ENCODE measurements around the gene BPIFB2. TPM values are rescaled to one million over a fixed set of nuclear protein-coding genes. Genes with fewer than 3 reads are reported as not detected.

The BPIFB2 gene
- total RNA-seq, 1 donor from 2014 or later = not detected

GRCh38 chr20:33000802-33001466 lies 6.6 kb upstream of the BPIFB2 start:
- Mint-ChIP-seq H3K27me3 (ENCODE audit: low read depth) (peaks cover 3% of the 10 kb centered on the region), H3K4me3 (no peak overlapping the region), H3K36me3 (ENCODE audit: low read depth) (peaks cover under 1% of the 10 kb centered on the region), H3K27ac (ENCODE audit: unreplicated experiment) (no peak overlapping the region), H3K4me1 (no peaks in the 10 kb centered on the region), H3K9me3 (peaks cover 13% of the 10 kb centered on the region)
- TF ChIP-seq CTCF (conservative IDR thresholded peaks at IDR 0.05) = no peak
- no peak for DNase-seq (ENCODE audit: low read depth, low spot score)

GRCh38 chr20:33002087-33002808 lies 5.3 kb upstream of the BPIFB2 start:
- H3K4me1 Mint-ChIP-seq = no peaks in the 10 kb centered on the region
- peak overlapping the region; percentile 23 for H3K27ac Mint-ChIP-seq (ENCODE audit: unreplicated experiment)
- TF ChIP-seq CTCF (conservative IDR thresholded peaks at IDR 0.05) = no peak
- H3K27me3 Mint-ChIP-seq (ENCODE audit: low read depth) = no peaks in the 10 kb centered on the region
- H3K9me3 Mint-ChIP-seq = peaks cover 3% of the 10 kb centered on the region
- no peak for DNase-seq (ENCODE audit: low read depth, low spot score)
- no peaks in the 10 kb centered on the region for H3K36me3 Mint-ChIP-seq (ENCODE audit: low read depth)
- H3K4me3 Mint-ChIP-seq = no peak overlapping the region

- Mint-ChIP-seq H3K36me3 (ENCODE audit: low read depth) (no peaks in the 10 kb centered on the region), H3K27me3 (ENCODE audit: low read depth) (no peaks in the 10 kb centered on the region), H3K4me3 (no peak within 1 kb of the TSS), H3K9me3 (peaks cover 3% of the 10 kb centered on the region), H3K4me1 (peaks cover 7% of the 10 kb centered on the region), H3K27ac (ENCODE audit: unreplicated experiment) (no peak within 1 kb of the TSS)
- DNase-seq (ENCODE audit: low read depth, low spot score) = no peak
- TF ChIP-seq CTCF (conservative IDR thresholded peaks at IDR 0.05) = no peak
Observed at GRCh38 chr20:33004141-33004751, 3.3 kb upstream of the BPIFB2 start, which contains the start of gene SUN5. SUN5 (minus strand) TSS chr20:33004433; CDS start chr20:33004340, 93 bp downstream.

GRCh38 chr20:33005132-33005566 lies 2.4 kb upstream of the BPIFB2 start:
- peak; percentile 75 for TF ChIP-seq CTCF (conservative IDR thresholded peaks at IDR 0.05)
- H3K27ac Mint-ChIP-seq (ENCODE audit: unreplicated experiment) = no peak overlapping the region
- no peak overlapping the region for H3K4me3 Mint-ChIP-seq
- DNase-seq (ENCODE audit: low read depth, low spot score) = peak; percentile 40
- peaks cover 3% of the 10 kb centered on the region for H3K9me3 Mint-ChIP-seq
- peaks cover 16% of the 10 kb centered on the region for H3K4me1 Mint-ChIP-seq
- H3K36me3 Mint-ChIP-seq (ENCODE audit: low read depth) = no peaks in the 10 kb centered on the region
- H3K27me3 Mint-ChIP-seq (ENCODE audit: low read depth) = no peaks in the 10 kb centered on the region

- no peak overlapping the region for H3K27ac Mint-ChIP-seq (ENCODE audit: unreplicated experiment)
- peaks cover 3% of the 10 kb centered on the region for H3K9me3 Mint-ChIP-seq
- no peaks in the 10 kb centered on the region for H3K36me3 Mint-ChIP-seq (ENCODE audit: low read depth)
- H3K27me3 Mint-ChIP-seq (ENCODE audit: low read depth) = no peaks in the 10 kb centered on the region
- no peak for DNase-seq (ENCODE audit: low read depth, low spot score)
- no peak for TF ChIP-seq CTCF (conservative IDR thresholded peaks at IDR 0.05)
- H3K4me3 Mint-ChIP-seq = no peak overlapping the region
- peaks cover 19% of the 10 kb centered on the region for H3K4me1 Mint-ChIP-seq
Observed at GRCh38 chr20:33005908-33006775, 1.4 kb upstream of the BPIFB2 start.

Data from neural crest cell (in vitro differentiated cells).